SKM-1 treated with dmso at 0.1 percent for 144 hours (cell line): ENCODE results near the gene COMMD9.

Source experiments
- DNase-seq: peaks from one replicate; lab custom pipeline; 2025; ENCODE audit not compliant: unreplicated experiment; lab: John Stamatoyannopoulos, UW

The COMMD9 gene

DNA sequence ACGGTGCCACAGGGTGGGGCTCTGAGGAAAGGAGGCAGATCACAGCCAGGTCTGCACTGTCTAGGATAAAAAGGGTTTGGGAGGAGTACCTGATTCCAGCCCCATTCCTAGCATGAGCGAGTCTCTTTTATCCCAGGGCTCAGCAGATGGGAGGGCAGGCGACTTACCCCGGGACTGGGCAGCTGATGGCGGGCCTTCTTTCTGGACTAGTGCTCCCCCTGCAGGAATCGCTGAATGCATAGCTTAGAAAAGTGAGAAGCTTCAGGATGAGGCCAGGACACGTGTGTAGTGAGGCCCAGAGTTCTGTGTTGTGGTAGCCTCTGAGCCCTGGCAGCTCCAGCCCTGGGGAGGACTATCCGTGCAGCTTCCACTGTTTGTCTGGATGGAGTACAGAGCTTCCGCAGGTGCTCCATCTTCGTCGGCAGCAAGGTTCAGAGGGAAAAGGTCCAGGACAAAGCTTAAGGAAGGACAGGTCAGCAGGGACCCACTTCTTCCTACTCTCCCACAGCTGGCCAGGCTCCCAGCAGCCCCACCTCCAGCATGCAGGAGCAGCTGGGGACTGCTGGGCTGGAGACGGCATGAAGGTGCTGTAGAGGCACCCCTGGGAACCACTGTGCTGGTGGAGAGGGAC, 30.4 kb downstream of the COMMD9 start:
- peak; percentile 72 for DNase-seq

DNA sequence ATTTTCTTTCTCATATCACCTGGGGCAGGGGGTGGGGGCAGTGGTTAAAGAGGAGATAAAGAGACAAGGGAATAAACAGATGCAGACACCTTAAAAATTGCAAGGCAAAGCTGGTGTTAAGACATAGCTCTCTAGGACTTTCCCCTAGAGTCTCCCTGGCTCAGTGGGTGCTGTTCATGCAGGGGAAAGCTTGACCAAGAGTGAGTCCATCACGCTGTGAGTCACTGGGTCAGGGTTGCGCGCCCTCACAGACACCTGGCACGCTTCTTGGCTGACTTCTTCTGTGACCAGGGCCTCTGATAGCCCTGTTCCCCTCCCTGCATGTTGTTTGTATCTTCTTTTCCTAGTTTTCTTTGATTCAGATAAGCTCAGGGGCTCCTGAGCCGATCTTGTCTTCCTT, 31.9 kb downstream of the COMMD9 start:
- DNase-seq, result no peak

DNA sequence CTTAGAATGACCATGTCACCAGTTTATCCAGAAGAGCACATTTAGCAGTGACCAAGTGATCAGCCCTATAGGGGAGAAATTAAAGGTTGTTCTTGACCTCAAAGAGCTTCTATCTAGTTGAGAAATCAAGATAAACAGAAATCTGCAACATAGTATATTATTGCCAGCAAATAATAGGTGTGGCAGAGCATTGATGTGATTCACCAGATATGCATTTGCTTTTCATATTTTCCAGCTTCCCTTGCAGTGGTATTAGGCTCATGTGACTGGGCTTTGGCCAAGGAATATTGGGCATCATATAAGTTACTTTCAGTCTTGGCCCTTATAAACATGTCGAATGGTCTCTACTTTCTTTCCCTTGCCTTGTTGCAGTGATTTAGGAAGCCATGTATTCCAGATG, 34.5 kb downstream of the COMMD9 start:
- DNase-seq, result no peak

DNA sequence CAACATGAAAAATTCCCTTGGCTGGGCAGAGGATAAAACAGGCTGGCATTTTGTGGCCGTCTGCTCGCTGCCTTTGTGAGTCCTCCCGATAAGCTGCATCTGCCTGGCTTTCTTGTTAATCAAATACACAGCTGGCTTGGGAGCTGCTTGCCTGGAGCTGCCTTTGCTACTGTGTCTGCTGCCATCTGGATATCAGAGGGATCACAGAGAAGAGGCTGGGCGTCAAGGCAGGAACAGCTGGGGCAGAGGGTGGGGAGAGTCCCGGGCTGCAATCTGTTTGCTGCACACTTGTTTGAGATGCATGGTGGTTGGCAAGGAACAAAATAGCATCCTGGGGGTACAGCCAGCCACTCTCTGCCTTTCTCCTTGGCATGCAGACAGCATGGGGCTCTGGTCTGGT, 36.0 kb downstream of the COMMD9 start:
- no peak for DNase-seq

DNA sequence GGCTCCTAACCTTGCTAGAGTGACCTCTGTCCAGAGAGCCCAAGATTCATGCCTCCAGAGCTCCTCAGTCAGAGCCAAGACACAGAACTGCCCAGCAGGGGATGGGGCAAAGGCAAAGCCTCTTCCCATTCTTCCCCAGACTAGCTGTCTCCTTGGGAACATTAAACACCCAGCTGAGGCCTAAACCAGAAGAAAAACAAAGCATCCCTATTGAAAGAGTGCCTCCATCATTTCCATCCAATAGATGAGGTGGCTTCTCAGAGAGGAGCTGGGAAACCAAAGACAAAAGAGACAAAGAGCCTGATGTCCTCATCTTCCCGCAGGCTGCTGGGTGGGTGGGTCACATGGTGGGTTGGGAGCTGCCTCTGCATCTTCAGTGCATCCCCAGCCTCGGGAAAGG, 37.4 kb downstream of the COMMD9 start:
- no peak for DNase-seq

DNA sequence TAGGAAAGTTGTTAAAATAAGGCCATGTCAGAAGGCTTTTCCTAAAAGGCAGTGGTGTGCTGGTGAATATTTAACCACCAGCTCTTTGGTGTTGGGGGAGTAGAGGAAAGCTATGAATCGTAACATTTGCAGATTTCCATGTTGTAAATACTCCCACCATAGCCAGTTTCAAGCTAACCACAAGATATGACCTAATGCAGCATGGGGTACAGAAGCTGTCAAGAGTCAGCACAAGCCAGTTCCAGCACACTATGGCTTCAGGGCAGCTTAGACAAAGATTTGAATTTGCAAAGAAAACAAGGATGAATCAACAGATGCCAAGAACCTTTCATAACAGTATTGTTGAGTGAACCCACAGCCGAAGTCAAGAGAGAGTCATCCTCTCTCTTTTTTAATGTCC, 40.0 kb downstream of the COMMD9 start:
- DNase-seq, result no peak

DNA sequence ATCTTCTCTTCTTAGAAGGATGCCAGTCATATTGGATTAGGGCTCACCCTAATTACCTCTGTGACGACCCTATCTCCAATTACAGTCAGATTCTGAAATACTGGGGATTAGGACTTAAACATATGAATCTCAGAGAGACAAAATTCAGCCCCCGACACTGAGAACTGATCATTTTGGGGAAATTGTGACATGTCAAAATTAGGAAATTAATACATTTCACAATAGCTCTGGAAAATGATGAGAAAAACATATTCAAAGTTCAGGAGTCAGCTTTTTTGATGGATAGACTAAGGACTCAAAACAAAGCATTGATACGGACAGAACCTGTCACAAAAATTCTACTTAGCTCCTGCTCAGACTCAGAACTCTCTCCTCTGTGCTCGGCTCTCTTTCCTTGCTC, 40.8 kb downstream of the COMMD9 start:
- DNase-seq, result no peak

DNA sequence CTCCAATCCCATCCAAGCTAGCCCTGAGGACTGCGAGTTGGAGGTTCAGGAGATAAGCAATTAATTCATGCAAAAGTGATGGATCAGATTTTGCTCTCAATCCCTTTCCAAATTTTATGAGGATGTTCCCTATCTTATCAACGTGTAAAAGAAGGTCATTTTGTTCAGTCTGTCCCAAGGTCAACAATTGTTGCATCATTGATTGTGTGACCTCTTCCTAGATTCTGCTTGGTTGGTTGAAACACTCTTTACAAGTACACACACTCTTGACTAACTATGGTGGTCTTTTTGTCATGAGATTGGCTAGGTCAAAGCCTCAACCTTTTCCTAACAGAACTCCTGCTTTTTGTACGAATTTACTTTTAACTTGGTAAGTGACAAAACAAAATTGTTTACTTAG, 41.7 kb downstream of the COMMD9 start:
- no peak for DNase-seq

DNA sequence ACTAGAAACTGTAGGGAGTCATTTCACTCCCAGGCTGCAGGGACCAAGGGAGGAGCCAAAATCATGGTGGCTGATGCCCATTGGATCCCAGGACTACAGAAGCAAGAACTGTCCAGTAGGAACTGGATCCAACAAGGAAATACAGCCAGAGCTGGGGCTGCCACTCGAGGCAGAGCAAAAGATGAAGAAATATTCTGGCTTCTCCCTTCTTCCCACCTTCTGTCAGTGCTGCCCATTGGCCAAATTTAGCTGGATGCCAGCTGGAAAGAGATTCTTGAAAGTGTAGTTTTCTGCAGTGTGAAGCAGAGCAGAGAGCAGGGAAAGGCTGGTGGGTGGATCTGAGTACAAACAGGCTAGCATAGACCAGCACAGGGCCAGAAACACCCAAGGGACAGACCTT, 45.6 kb downstream of the COMMD9 start:
- DNase-seq, result no peak

DNA sequence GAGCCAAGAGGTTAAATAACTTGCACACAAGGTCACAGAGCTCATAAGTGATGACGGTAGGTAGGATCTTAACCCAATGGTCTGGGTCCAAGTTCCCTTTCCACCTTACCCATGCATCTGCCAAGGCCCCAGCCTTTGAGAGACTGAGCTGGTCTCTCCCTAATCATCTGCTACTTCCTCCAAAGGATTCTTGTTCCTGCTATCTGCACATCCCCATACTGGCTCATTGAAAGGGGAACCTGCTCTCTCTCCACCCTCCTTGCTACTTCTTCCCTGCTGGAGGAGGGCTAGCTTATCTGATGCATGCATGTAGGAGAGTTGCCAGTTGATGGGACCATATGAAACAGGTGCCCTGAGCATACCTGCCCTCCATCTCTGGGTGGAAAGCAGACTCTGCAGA, 47.7 kb downstream of the COMMD9 start:
- peak; percentile 11 for DNase-seq

DNA sequence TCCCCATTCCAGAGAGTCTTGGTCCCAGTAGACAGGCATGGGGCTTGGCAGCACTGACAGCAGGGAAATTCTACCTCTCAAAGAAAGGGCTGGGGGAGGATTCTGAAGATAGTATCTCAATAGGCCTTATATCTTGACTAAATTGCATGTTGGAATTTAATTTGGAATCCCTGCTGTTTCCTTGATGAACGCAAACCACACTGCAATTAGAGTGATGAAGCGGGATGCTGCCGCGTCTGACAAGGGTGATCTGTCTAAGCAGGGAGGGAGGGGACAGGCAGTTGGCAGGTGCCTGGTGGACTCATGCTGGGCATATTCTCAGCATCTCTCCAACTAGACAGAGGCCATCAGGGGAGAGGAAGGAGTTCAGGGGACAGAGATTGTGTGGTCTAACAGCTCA, 48.4 kb downstream of the COMMD9 start:
- DNase-seq, result no peak

DNA sequence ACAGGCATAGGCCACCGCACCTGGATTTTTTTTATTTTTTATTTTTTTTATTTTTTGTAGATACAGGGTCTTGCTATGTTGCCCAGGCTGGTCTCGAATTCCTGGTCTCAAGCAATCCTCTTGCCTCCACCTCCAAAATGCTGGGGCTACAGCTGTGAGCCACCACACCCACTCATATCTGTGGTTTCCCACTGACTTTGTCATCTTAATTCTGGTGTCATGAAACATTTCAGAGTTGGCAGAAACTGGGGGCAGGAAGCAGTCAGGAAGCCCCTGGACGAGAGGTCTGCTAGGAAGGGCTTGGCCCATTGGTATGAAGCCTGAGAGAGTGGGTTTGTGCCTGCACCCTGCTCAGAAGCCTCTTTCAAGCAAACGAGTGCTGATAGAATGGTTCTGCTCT, 49.1 kb downstream of the COMMD9 start:
- no peak for DNase-seq

DNA sequence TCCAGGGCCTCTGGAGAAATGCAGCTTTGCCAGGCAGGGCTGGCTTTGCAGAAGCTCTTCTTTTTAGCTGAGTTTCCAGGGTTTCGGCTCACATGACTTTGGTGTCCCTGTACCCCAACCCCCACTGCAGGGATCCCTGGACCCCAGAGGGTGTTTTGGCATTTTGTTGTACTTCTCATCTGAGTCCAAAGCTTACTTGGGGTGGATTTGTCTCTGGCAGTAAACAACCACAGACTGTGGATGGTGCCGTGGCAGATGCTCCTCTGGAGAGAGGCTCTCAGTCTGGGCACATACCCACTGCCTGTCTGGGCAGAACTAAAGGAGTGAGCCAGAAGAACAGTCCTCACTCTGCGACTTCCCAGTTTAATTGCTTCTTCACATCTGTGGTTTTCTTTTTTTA, 49.6 kb downstream of the COMMD9 start:
- no peak for DNase-seq

DNA sequence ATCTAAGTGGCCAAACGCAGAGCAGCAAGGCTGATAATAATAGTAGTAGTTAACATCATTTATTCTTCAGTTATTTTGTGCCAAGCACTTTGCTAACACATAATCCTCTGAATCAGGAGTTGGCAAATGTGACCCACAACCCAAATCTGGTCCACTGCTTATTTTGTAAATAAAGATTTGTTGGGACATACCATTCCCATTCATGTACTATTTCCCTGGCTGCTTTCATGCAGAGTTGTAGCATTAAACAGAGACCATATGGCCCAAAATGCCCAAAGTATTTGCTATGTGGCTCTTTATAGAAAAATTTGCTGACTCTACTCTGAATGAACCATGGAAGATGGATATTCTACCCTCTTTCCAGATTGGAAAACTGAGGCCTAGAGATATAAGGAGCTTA, 50.3 kb downstream of the COMMD9 start:
- DNase-seq, result no peak

DNA sequence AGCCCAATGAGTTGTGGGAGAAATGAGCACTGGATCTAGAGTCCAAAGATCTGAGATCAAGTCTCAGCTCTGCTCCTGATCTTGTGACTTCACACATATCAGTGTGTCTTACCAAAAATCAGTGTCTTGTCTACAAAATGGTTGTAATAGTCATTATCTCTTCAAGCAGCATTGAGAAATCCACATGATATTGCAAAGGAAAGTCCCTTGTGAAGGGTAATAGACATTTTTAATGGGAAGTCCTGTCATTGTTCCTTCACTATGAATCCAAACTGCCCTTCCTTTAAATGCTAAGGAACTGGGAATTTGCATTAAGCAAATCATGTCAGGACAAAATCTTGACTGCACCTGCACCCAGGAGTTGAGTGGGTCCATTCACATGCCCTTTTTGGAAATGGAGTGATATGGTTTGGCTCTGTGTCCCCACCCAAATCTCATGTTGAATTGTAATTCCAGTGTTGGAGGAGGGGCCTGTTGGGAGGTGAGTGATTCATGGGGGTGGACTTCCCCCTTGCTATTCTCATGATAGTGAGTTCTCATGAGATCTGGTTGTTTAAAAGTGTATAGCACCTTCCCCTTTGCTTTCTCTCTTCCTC, 51.1 kb downstream of the COMMD9 start:
- DNase-seq, result no peak

DNA sequence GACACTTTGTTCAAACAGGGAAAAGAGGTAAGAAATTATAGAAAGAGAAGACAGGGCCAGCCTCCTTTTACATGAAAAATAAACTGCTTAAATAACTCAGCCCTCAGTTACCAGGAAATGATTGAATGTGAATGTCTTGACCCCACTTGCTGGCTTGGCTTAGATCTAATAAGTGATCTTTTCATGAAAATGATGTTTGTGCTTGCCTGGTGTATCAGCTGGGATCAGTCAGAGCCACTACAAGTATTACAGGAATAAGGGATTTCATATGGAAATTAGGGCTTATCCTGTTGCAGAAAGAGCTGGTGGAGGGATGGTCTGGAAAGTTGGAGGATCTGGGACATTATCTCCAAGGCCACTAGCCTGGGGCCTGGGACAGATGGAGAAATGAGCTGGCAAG, 51.8 kb downstream of the COMMD9 start:
- DNase-seq, result no peak

DNA sequence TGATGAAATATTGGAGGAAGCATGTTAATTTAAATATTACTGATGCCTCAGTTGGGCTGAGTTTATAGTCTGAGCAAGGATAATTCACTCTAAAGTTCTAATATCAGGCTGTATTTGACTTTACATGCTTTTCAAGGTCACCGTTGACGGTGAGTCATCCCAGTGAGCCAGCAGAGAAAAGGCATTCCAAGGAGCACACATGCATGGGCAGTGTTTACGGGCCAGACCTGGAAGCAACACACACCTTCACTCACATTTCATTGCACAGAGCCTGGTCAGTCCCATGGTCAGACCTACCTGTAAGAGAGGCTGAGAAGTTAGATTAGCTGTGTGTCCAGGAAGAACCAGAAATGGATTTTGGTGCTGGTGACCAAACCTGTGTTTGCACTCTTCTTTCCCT, 53.5 kb downstream of the COMMD9 start:
- no peak for DNase-seq

DNA sequence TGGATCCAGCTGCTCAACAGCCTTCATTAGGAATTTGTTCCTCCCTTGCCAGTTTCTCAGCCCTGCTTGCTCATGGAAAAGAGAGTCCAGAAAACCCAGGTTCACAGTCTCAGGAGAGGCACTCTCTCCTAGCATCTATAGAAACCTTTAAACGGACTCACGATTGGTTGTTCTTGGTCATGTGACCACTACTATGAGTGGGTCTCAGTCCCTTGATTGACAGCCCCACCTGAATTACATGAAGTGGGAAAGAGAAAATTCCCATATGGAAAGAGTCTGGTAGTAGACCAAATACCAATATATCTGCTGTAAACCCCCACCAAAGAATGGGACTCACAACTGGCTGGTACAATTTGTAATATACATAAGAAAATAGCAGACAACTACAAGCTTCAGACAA, 54.4 kb downstream of the COMMD9 start:
- no peak for DNase-seq

DNA sequence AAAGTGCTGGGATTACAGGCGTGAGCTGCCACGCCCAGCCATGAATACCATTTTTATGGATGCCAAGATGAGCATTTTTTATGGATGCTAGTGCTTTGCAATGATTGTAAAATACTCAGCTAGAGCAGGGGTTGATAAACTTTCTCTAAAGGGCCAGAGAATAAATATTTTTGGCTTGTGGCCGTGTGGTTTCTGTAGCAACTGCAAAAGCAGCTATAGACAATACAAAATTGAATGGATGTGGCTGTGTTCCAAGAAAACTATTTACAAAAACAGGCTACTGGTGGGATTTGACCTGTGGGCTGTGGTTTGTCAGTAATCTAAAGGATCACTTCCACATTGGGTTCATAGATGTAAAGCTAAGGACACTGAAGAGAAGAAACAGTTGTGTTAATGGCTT, 56.0 kb downstream of the COMMD9 start:
- no peak for DNase-seq

DNA sequence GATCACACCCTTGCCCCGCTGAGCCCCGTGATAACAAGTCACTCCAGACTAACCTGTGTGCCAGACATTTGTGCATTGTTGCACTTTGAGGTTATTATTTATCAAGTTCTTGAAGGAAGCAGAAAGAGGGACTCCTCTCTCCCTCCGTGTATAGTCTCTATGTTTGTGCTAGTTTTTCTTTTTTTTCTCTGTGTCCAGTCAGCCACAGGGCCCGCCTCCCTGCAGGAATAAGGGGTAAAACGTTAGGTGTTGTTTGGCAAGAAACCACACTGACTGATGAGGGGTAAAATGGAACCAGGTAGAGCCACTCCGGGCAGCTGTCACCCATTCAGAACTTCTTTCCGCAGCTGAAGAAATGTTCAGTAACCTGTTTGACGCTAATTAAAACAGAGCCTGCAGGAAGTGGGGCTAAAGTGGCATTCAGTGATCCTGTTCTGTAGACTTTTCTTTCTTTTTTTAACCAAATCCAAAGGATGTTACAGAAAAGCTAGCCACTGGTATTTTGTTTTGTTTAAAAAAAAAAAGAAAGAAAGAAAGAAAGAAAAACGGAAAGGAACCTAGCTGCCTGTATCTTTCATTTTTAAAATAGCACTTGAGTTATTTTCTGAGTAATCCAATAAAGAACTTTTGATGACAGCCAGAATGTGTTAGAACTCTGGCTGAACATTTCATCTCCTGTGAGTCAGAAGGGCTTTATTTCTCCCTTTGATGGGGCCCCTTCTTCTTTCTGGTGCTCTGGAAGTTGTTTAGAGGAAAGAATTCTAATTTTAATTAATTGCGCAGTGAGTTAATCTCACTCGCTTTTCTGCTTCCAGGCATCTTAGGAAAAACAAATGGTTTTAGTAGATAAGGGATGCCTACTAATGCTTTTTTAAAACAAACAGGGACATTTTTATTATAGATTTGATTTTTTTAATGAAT, 58.2 kb downstream of the COMMD9 start:
- DNase-seq, result no peak

DNA sequence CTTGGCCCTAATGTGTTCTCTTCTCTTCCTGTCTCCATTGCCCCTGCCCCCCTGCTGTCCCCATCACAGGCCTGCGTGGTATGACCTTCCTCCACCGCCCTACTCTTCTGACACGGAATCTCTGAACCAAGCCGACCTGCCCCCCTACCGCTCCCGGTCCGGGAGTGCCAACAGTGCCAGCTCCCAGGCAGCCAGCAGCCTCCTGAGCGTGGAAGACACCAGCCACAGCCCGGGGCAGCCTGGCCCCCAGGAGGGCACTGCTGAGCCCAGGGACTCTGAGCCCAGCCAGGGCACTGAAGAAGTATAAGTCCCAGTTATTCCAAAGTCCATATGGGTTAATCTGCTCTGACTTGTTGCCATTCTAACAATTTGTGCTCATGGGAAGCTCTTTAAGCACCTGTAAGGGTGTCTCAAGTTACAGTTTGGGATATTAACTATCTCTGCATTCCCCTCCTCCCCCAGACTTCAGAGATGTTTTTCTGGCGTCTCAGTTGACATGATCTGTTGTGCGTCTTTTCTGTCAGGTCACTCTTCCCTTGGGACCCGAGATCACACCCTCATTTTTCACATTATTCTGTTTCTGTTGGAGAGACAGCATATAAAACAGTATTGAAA, 60.0 kb downstream of the COMMD9 start:
- DNase-seq, result no peak

DNA sequence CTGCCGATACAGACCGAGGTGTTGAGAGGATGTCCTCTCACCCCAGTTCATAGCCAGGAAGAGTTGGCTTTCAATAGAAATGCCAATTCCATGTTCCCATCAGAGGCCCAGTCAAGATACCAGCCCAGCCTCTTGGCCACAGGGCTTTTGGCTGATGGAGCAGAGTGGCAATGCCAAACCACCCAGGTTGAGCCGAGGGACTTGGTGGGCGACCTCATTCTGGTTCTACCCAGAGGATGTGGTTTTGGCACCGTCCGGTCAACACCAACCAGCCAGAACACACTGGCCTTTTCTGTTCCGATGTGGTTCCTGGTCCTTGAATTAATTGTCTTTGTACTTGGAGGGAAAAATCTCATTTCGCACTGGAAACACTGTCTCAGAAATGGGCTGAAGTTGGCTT, 60.5 kb downstream of the COMMD9 start:
- no peak for DNase-seq
